ENCODE data around the gene RPS6KA2. TPM values are rescaled to one million over a fixed set of nuclear protein-coding genes. Genes with fewer than 3 reads are reported as not detected.

Gene RPS6KA2
- polyA plus RNA-seq, 1 donor (not counting 4 experiments of a cell fraction or from before 2014, with no cell fraction given), result 8.2 TPM

- H3K27ac ChIP-seq (ENCODE audit: control insufficient read depth, insufficient read depth, low read length), result no peak overlapping the region
- peak overlapping the region in 1 of 3 experiments; percentile 4 for H3K4me3 ChIP-seq (ENCODE audit: control insufficient read depth in 2 of 3, extremely low read depth in 1 of 3, insufficient read depth in 2 of 3, low read depth in 1 of 3, low read length in 3 of 3)
- H3K27me3 ChIP-seq (ENCODE audit: control insufficient read depth, extremely low read depth, insufficient read depth, low read length), result no peaks in the 10 kb centered on the region
- peak overlapping the region; percentile 22 for H2AFZ ChIP-seq (ENCODE audit: control insufficient read depth, low read length)
- no peak overlapping the region for H3K9ac ChIP-seq (ENCODE audit: control insufficient read depth, extremely low read depth, insufficient read depth, low read length)
- TF ChIP-seq, protein P1, sequence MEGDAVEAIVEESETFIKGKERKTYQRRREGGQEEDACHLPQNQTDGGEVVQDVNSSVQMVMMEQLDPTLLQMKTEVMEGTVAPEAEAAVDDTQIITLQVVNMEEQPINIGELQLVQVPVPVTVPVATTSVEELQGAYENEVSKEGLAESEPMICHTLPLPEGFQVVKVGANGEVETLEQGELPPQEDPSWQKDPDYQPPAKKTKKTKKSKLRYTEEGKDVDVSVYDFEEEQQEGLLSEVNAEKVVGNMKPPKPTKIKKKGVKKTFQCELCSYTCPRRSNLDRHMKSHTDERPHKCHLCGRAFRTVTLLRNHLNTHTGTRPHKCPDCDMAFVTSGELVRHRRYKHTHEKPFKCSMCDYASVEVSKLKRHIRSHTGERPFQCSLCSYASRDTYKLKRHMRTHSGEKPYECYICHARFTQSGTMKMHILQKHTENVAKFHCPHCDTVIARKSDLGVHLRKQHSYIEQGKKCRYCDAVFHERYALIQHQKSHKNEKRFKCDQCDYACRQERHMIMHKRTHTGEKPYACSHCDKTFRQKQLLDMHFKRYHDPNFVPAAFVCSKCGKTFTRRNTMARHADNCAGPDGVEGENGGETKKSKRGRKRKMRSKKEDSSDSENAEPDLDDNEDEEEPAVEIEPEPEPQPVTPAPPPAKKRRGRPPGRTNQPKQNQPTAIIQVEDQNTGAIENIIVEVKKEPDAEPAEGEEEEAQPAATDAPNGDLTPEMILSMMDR (optimal IDR thresholded peaks at IDR 0.05 in 1 of 3, IDR thresholded peaks at IDR 0.05 in 1 of 3, conservative IDR thresholded peaks at IDR 0.05 in 1 of 3; ENCODE audit: extremely low read depth in 1 of 3, insufficient read depth in 2 of 3, low read length in 3 of 3), result no peak
- no peak for TF ChIP-seq EZH2 (IDR thresholded peaks at IDR 0.05; ENCODE audit: low read length)
- H3K4me1 ChIP-seq (ENCODE audit: control insufficient read depth, extremely low read depth, insufficient read depth, low read length), result peaks cover 19% of the 10 kb centered on the region
- no peaks in the 10 kb centered on the region for H3K36me3 ChIP-seq (ENCODE audit: control insufficient read depth in 2 of 2, extremely low read depth in 1 of 2, insufficient read depth in 2 of 2, low read length in 2 of 2)
- H3K4me2 ChIP-seq (ENCODE audit: control insufficient read depth, extremely low read depth, insufficient read depth, low read depth, low read length), result peak overlapping the region; percentile 50
- H3K79me2 ChIP-seq (ENCODE audit: control insufficient read depth, insufficient read depth, low read length), result no peaks in the 10 kb centered on the region
- DNase-seq (ENCODE audit: low read depth, low spot score), result no peak
- H3K9me1 ChIP-seq (ENCODE audit: control insufficient read depth, extremely low read depth, insufficient read depth, low read length), result no peaks in the 10 kb centered on the region
- H4K20me1 ChIP-seq (ENCODE audit: control insufficient read depth, extremely low read depth, insufficient read depth, low read length), result no peaks in the 10 kb centered on the region
- no peaks in the 10 kb centered on the region for H3K9me3 ChIP-seq (ENCODE audit: control insufficient read depth, low read depth, low read length)
- dilution Hi-C loops (cut with MboI; ENCODE audit: extremely low pct_ligation_motif_present, low sequenced_read_pairs), result no loop called here
- FAIRE-seq, result no peak
Observed at GRCh38 chr6:166541366-166541765, 85.7 kb downstream of the RPS6KA2 start.

- Histone ChIP-seq H3K4me3 (ENCODE audit: control insufficient read depth in 2 of 3, extremely low read depth in 1 of 3, insufficient read depth in 2 of 3, low read depth in 1 of 3, low read length in 3 of 3) (peak overlapping the region in 1 of 3 experiments; percentile 4), H4K20me1 (ENCODE audit: control insufficient read depth, extremely low read depth, insufficient read depth, low read length) (no peaks in the 10 kb centered on the region), H3K4me1 (ENCODE audit: control insufficient read depth, extremely low read depth, insufficient read depth, low read length) (peaks cover 19% of the 10 kb centered on the region), H3K9me1 (ENCODE audit: control insufficient read depth, extremely low read depth, insufficient read depth, low read length) (no peaks in the 10 kb centered on the region), H3K27ac (ENCODE audit: control insufficient read depth, insufficient read depth, low read length) (no peak overlapping the region), H3K36me3 (ENCODE audit: control insufficient read depth in 2 of 2, extremely low read depth in 1 of 2, insufficient read depth in 2 of 2, low read length in 2 of 2) (no peaks in the 10 kb centered on the region), H3K27me3 (ENCODE audit: control insufficient read depth, extremely low read depth, insufficient read depth, low read length) (no peaks in the 10 kb centered on the region), H3K79me2 (ENCODE audit: control insufficient read depth, insufficient read depth, low read length) (no peaks in the 10 kb centered on the region), H3K9me3 (ENCODE audit: control insufficient read depth, low read depth, low read length) (no peaks in the 10 kb centered on the region), H3K9ac (ENCODE audit: control insufficient read depth, extremely low read depth, insufficient read depth, low read length) (no peak overlapping the region), H3K4me2 (ENCODE audit: control insufficient read depth, extremely low read depth, insufficient read depth, low read depth, low read length) (peak overlapping the region; percentile 50), H2AFZ (ENCODE audit: control insufficient read depth, low read length) (peak overlapping the region; percentile 22)
- peak; percentile 23 for FAIRE-seq
- DNase-seq (ENCODE audit: low read depth, low spot score), result no peak
- no peak for TF ChIP-seq EZH2 (IDR thresholded peaks at IDR 0.05; ENCODE audit: low read length)
- TF ChIP-seq, protein P1 (optimal IDR thresholded peaks at IDR 0.05 in 1 of 3, IDR thresholded peaks at IDR 0.05 in 1 of 3, conservative IDR thresholded peaks at IDR 0.05 in 1 of 3; ENCODE audit: extremely low read depth in 1 of 3, insufficient read depth in 2 of 3, low read length in 3 of 3), result no peak
- dilution Hi-C loops (cut with MboI; ENCODE audit: extremely low pct_ligation_motif_present, low sequenced_read_pairs), result no loop called here
Observed at GRCh38 chr6:166540631-166541331, 86.3 kb downstream of the RPS6KA2 start.
